Stomach (tissue), 9 donors: Measurements from ENCODE around the gene TROAP. TPM values are rescaled to one million over a fixed set of nuclear protein-coding genes. Genes with fewer than 3 reads are reported as not detected.

Experiments
- DNase-seq, 2 donors: peaks; one replicate each; pipeline versions ENCODE4 v3.0.0 to v3.0.0-alpha.2; 2013 to 2019
- H3K27ac ChIP-seq, 5 donors: fragments of 200-600 bp in 4 of 5; sonication (generic) in 4 of 5; one replicate each; pipeline ENCODE4 v1.5.1; 2013 to 2019; ENCODE audit warnings: mild to moderate bottlenecking in 1 of 5, moderate library complexity in 1 of 5
- H3K27me3 ChIP-seq, 3 donors: fragments of 200-600 bp; sonication (generic); one replicate each; pipeline ENCODE4 v1.5.1; 2017 to 2019; ENCODE audit warnings: mixed run types in 1 of 3
- H3K36me3 ChIP-seq, 4 donors: fragments of 200-600 bp; sonication (generic); 1 replicate in 3 of 4; 2 replicates in 1 of 4; pipeline ENCODE4 v1.5.1; 2016 to 2019
- H3K4me1 ChIP-seq, 4 donors: fragments of 200-600 bp; sonication (generic); one replicate each; pipeline ENCODE4 v1.5.1; 2016 to 2019
- H3K4me3 ChIP-seq, 4 donors: fragments of 200-600 bp; sonication (generic) in 3 of 4; one replicate each; pipeline ENCODE4 v1.5.1; 2016 to 2019; ENCODE audit warnings: mild to moderate bottlenecking in 1 of 4
- H3K9me3 ChIP-seq, 4 donors: fragments of 200-600 bp; sonication (generic); one replicate each; pipeline ENCODE4 v1.5.1; 2016 to 2019
- CTCF ChIP-seq, 7 experiments: fragments of 450-650 bp in 4 of 7; fragments of 200-600 bp in 3 of 7; sonication (generic) in 3 of 7; IDR thresholded peaks; one replicate each; pipeline ENCODE4 v1.5.1; 2016 to 2019; ENCODE audit warnings: antibody characterized with exemption in 7 of 7, control low read depth in 2 of 7, mild to moderate bottlenecking in 1 of 7
- EP300 ChIP-seq: sonication (generic); formaldehyde crosslinking; IDR thresholded peaks from one replicate; pipeline ENCODE4 v1.6.1; 2017; ENCODE audit warnings: antibody characterized with exemption
- POLR2A ChIP-seq, 4 donors: fragments of 450-650 bp; IDR thresholded peaks; one replicate each; pipeline ENCODE4 v1.6.1; 2016; ENCODE audit warnings: antibody characterized with exemption in 4 of 4, control low read depth in 2 of 4, mild to moderate bottlenecking in 1 of 4, moderate library complexity in 1 of 4
- POLR2AphosphoS5 ChIP-seq, 3 donors: sonication (generic); formaldehyde crosslinking; IDR thresholded peaks; one replicate each; pipeline ENCODE4 v1.6.1; 2016; ENCODE audit warnings: antibody characterized with exemption in 3 of 3
- WGBS, 5 donors: extraction: QIAGEN DNeasy Blood & Tissue Kit in 3 of 5; methylation state at CpG; one replicate each; pipeline versions ENCODE4 v1.1.5 to v1.1.7; 2013 to 2018; 5-methylcytosine and 5-hydroxymethylcytosine counted together
- intact Hi-C: fragments of 100-400 bp; cut with DNase I; formaldehyde crosslinking; loops from one replicate; pipeline ENCODE4 v1.15.1; 2023; ENCODE audit warnings: low total_unique reads
- polyA plus RNA-seq, 3 donors: library from polyadenylated mRNA; stranded (reverse); fragments of 200-250 nt; gene quantifications; one replicate each; pipeline ENCODE4 v1.2.3, GENCODE V29; 2013
- total RNA-seq, 5 donors: library from RNA; depleted of rRNA; stranded (reverse); fragments of >200 nt; gene quantifications; one replicate each; pipeline versions ENCODE4 v1.1.0 to v1.2.3, GENCODE V29; 2014 to 2016
- donor health status: healthy with polysubstance abuse.
- donor health status: Bipolar disorder and iron deficiency.
- donor health status: healthy.

Gene TROAP
- total and polyA plus RNA-seq, 8 donors = 1.4 to 54.2 (median 8.7) TPM

- Histone ChIP-seq H3K9me3 (no peaks in the 10 kb centered on the region), H3K27ac (no peak overlapping the region), H3K4me1 (peaks cover 14 to 39% (median 21%) of the 10 kb centered on the region in 4 donors), H3K4me3 (no peak overlapping the region), H3K36me3 (no peaks in the 10 kb centered on the region), H3K27me3 (peaks cover 12 to 92% (median 49%) of the 10 kb centered on the region in 3 donors)
- TF ChIP-seq CTCF (IDR thresholded peaks at IDR 0.05) (no peak), POLR2A (IDR thresholded peaks at IDR 0.05) (no peak), EP300 (no peak), POLR2AphosphoS5 (IDR thresholded peaks at IDR 0.05) (no peak)
- intact Hi-C loops = loop anchor here (5.0 kb wide), 1 partner anchor 48 kb away; no protein-coding TSS in a partner anchor
- DNase-seq = no peak
- 69 to 83% (median 72%) methylated on average over 16 of the region's 16 CpGs for WGBS, 5 donors
Measured at GRCh38 chr12:49335118-49335954, 12.3 kb downstream of the TROAP start.

GRCh38 chr12:49335955-49336644 is 13.0 kb downstream of the TROAP start:
- Histone ChIP-seq H3K36me3 (no peaks in the 10 kb centered on the region), H3K27me3 (peaks cover 12 to 92% (median 49%) of the 10 kb centered on the region in 3 donors), H3K4me1 (peaks cover 14 to 39% (median 21%) of the 10 kb centered on the region in 4 donors), H3K9me3 (no peaks in the 10 kb centered on the region), H3K4me3 (peak overlapping the region in 3 of 4 donors; percentile 39 to 55 (median 39)), H3K27ac (no peak overlapping the region)
- intact Hi-C loops = loop anchor here (5.0 kb wide), 1 partner anchor 49 kb away; no protein-coding TSS in a partner anchor
- no peak for TF ChIP-seq POLR2AphosphoS5 (IDR thresholded peaks at IDR 0.05)
- no peak for TF ChIP-seq EP300
- no peak for TF ChIP-seq POLR2A (IDR thresholded peaks at IDR 0.05)
- TF ChIP-seq CTCF (IDR thresholded peaks at IDR 0.05) = no peak
- peak in 1 of 2 donors; percentile 24 for DNase-seq
- 17 to 40% (median 28%) methylated on average over 19 to 72 of the region's 72 CpGs for WGBS, 5 donors

- intact Hi-C loops = loop anchor here (5.0 kb wide), 1 partner anchor 50 kb away; no protein-coding TSS in a partner anchor
- Histone ChIP-seq H3K27ac (no peak within 1 kb of the TSS), H3K27me3 (peaks cover 12 to 97% (median 51%) of the 10 kb centered on the region in 3 donors), H3K36me3 (no peaks in the 10 kb centered on the region), H3K4me3 (peak within 1 kb of the TSS; percentile 39 to 55 (median 40)), H3K9me3 (no peaks in the 10 kb centered on the region), H3K4me1 (peaks cover 12 to 35% (median 21%) of the 10 kb centered on the region in 4 donors)
- 1 to 3% (median 2%) methylated on average over 38 to 65 of the region's 65 CpGs for WGBS, 5 donors
- TF ChIP-seq CTCF (IDR thresholded peaks at IDR 0.05) (peak in 5 of 7 experiments; percentile 58 to 99 (median 98)), POLR2AphosphoS5 (IDR thresholded peaks at IDR 0.05) (no peak)
- peak; percentile 85 to 94 for DNase-seq
Measured at GRCh38 chr12:49336645-49337584, 13.9 kb downstream of the TROAP start, which contains the start of gene C1QL4. Gene C1QL4 (minus strand): TSS chr12:49337188. CDS start chr12:49336477, 711 bp downstream.
